Hematopoietic multipotent progenitor cell treated with erythropoietin and hydrocortisone succinate and interleukin-3 and kit ligand, for 15 days (in vitro differentiated cells): ENCODE data around the gene NT5DC3.

Experiments
- DNase-seq: peaks from one replicate; pipeline ENCODE4 v3.0.0-alpha.2; 2015; ENCODE audit warnings: low spot score

Gene NT5DC3

GRCh38 chr12:103751171-103751570 is 89.9 kb downstream of the NT5DC3 start:
- DNase-seq = no peak

- DNase-seq = no peak
These were observed 92.2 kb downstream of the NT5DC3 start for GRCh38 chr12:103748875-103749274.

GRCh38 chr12:103748002-103748401 is 93.0 kb downstream of the NT5DC3 start:
- no peak for DNase-seq

GRCh38 chr12:103745962-103746361 is 95.1 kb downstream of the NT5DC3 start:
- DNase-seq = no peak

- no peak for DNase-seq
These were observed 97.2 kb downstream of the NT5DC3 start for GRCh38 chr12:103743788-103744187.

GRCh38 chr12:103742349-103742932 is 98.6 kb downstream of the NT5DC3 start:
- DNase-seq = no peak

- DNase-seq = no peak
These were observed 103.2 kb downstream of the NT5DC3 start for GRCh38 chr12:103737881-103738280.

GRCh38 chr12:103736572-103736971 is 104.5 kb downstream of the NT5DC3 start:
- no peak for DNase-seq

- DNase-seq = no peak
These were observed 105.7 kb downstream of the NT5DC3 start for GRCh38 chr12:103735291-103735690.

- DNase-seq = no peak
These were observed 106.2 kb downstream of the NT5DC3 start for GRCh38 chr12:103734863-103735262.

- no peak for DNase-seq
These were observed 109.5 kb downstream of the NT5DC3 start for GRCh38 chr12:103731539-103731938.

- no peak for DNase-seq
These were observed 111.5 kb downstream of the NT5DC3 start for GRCh38 chr12:103729499-103729898.

GRCh38 chr12:103728323-103728722 is 112.7 kb downstream of the NT5DC3 start:
- no peak for DNase-seq

- no peak for DNase-seq
These were observed 113.4 kb downstream of the NT5DC3 start for GRCh38 chr12:103727638-103728037.

GRCh38 chr12:103725398-103725797 is 115.6 kb downstream of the NT5DC3 start:
- no peak for DNase-seq
